HepG2 (cell line): Measurements from ENCODE around the gene PRKCE. TPM values are rescaled to one million over a fixed set of nuclear protein-coding genes. Genes with fewer than 3 reads are reported as not detected.

Experiments
- ATAC-seq: fragments of 200-7000 bp; cut with Tn5 transposase; 3 replicates; pipeline ENCODE4 v1.9.1; 2020; ENCODE audit warnings: mild to moderate bottlenecking, moderate library complexity
- BruUV-seq: library from RNA; stranded (reverse); fragments of 400-500 nt; replicated peaks from 2 replicates; lab custom pipeline; 2021; lab: Mats Ljungman, UMichigan
- CTCF ChIA-PET: fragments of 300-600 bp; formaldehyde crosslinking; extraction: SDS; loops from one replicate; lab custom pipeline; 2021; ENCODE audit warnings: low total read pairs, inconsistent platforms, low intra/inter-chr PET ratio; lab: Yijun Ruan, JAX
- POLR2A ChIA-PET: fragments of 350-600 bp; sonication (Branson Sonifier 250); formaldehyde crosslinking; loops from one replicate; lab custom pipeline; 2020; ENCODE audit warnings: antibody characterized with exemption, inconsistent platforms; lab: Yijun Ruan, JAX
- DNase-seq: peaks from one replicate; pipeline ENCODE4 v3.0.0-alpha.2; 2015; ENCODE audit warnings: low spot score
- FAIRE-seq: peaks from 3 replicates; lab custom pipeline; 2011; peaks lifted over from hg19 to GRCh38; lab: Jason Lieb, UNC
- H2AFZ ChIP-seq: one replicate; pipeline ENCODE4 v1.6.1; 2011; ENCODE audit warnings: low read length, inconsistent platforms
- H3K27ac ChIP-seq: fragments of 300-600 bp; 3 replicates; pipeline ENCODE4 v1.8.0; 2011; ENCODE audit warnings: mixed run types, mild to moderate bottlenecking, mixed read lengths, low read length, inconsistent platforms; ENCODE audit not compliant: insufficient read depth; ENCODE audit errors: extremely low read length
- H3K27me3 ChIP-seq, 2 experiments: fragments of 200-600 bp in 1 of 2; 2 replicates in 1 of 2; 3 replicates in 1 of 2; pipeline versions ENCODE4 v1.6.0 to v1.8.0; 2011; ENCODE audit warnings: low read length in 2 of 2, mild to moderate bottlenecking in 2 of 2, moderate library complexity in 2 of 2, inconsistent platforms in 1 of 2; ENCODE audit not compliant: insufficient read depth in 2 of 2, control insufficient read depth in 1 of 2
- H3K36me3 ChIP-seq, 2 experiments: fragments of 200-600 bp in 1 of 2; replicated peaks in 1 of 2; 2 replicates in 1 of 2; 3 replicates in 1 of 2; pipeline versions ENCODE4 v1.5.1 to v1.8.0; 2011; ENCODE audit warnings: low read length in 2 of 2, inconsistent platforms in 1 of 2; ENCODE audit not compliant: insufficient read depth in 2 of 2, control insufficient read depth in 1 of 2
- H3K4me1 ChIP-seq: 2 replicates; pipeline ENCODE4 v1.5.1; 2012; ENCODE audit warnings: low read length, inconsistent platforms; ENCODE audit not compliant: insufficient read depth
- H3K4me2 ChIP-seq: 2 replicates; pipeline ENCODE4 v1.6.0; 2011; ENCODE audit warnings: low read depth, low read length, inconsistent platforms
- H3K4me3 ChIP-seq, 3 experiments: fragments of 200-600 bp in 1 of 3; sonication (generic), shearing (Covaris generic) in 1 of 3; replicated peaks in 1 of 3; 2 replicates each; pipeline ENCODE4 v1.5.1; 2011 to 2016; ENCODE audit warnings: low read length in 3 of 3, inconsistent platforms in 2 of 3, low read depth in 2 of 3, mild to moderate bottlenecking in 2 of 3, control low read depth in 1 of 3, mixed read lengths in 1 of 3; ENCODE audit not compliant: insufficient read depth in 1 of 3
- H3K79me2 ChIP-seq: one replicate; pipeline ENCODE4 v1.6.1; 2011; ENCODE audit warnings: low read length, inconsistent platforms; ENCODE audit not compliant: insufficient read depth
- H3K9ac ChIP-seq: 2 replicates; pipeline ENCODE4 v1.6.0; 2011; ENCODE audit warnings: mild to moderate bottlenecking, low read depth, low read length, inconsistent platforms; ENCODE audit not compliant: insufficient read depth
- H3K9me3 ChIP-seq: 2 replicates; pipeline ENCODE4 v1.5.1; 2012; ENCODE audit warnings: mild to moderate bottlenecking, low read length
- H4K20me1 ChIP-seq: 2 replicates; pipeline ENCODE4 v1.6.0; 2011; ENCODE audit warnings: inconsistent platforms, mild to moderate bottlenecking, low read length, moderate library complexity; ENCODE audit not compliant: insufficient read depth
- CERS6 ChIP-seq: sonication (generic); formaldehyde crosslinking; IDR thresholded peaks from 2 replicates; pipeline ENCODE4 v1.5.0; 2020; ENCODE audit warnings: missing genetic modification reagents
- HNF1B ChIP-seq: sonication (generic); formaldehyde crosslinking; IDR thresholded peaks from 2 replicates; pipeline ENCODE4 v1.5.1; 2020; ENCODE audit warnings: mild to moderate bottlenecking, moderate library complexity, missing genetic modification reagents
- HOXA5 ChIP-seq: sonication (generic); formaldehyde crosslinking; IDR thresholded peaks from 2 replicates; pipeline ENCODE4 v1.4.0; 2020; ENCODE audit warnings: missing genetic modification reagents
- MXD4 ChIP-seq: IDR thresholded peaks from 2 replicates; pipeline ENCODE4 v1.6.1; 2016; ENCODE audit warnings: mild to moderate bottlenecking, missing biosample characterization, missing genetic modification reagents
- RARG ChIP-seq: sonication (generic); formaldehyde crosslinking; IDR thresholded peaks from 2 replicates; pipeline ENCODE4 v1.4.0; 2020; ENCODE audit warnings: low read depth, mild to moderate bottlenecking, missing genetic modification reagents
- TBX2 ChIP-seq: sonication (generic); formaldehyde crosslinking; IDR thresholded peaks from 2 replicates; pipeline ENCODE4 v1.5.0; 2020; ENCODE audit warnings: missing genetic modification reagents, mild to moderate bottlenecking, borderline replicate concordance
- TEAD2 ChIP-seq: sonication (generic); formaldehyde crosslinking; IDR thresholded peaks from 2 replicates; pipeline ENCODE4 v1.9.0; 2021; ENCODE audit warnings: missing genetic modification reagents
- ZBTB1 ChIP-seq: sonication (generic); formaldehyde crosslinking; IDR thresholded peaks from 2 replicates; pipeline ENCODE4 v1.4.0; 2020; ENCODE audit warnings: missing genetic modification reagents, borderline replicate concordance
- ZBTB38 ChIP-seq: sonication (generic); formaldehyde crosslinking; IDR thresholded peaks from 2 replicates; pipeline ENCODE4 v1.5.1; 2020; ENCODE audit warnings: mild to moderate bottlenecking, missing genetic modification reagents
- ZNF124 ChIP-seq: sonication (generic); formaldehyde crosslinking; IDR thresholded peaks from 2 replicates; pipeline ENCODE4 v1.4.0; 2020; ENCODE audit warnings: missing genetic modification reagents
- ZNF253 ChIP-seq: sonication (generic); formaldehyde crosslinking; IDR thresholded peaks from 2 replicates; pipeline ENCODE4 v1.8.0; 2022; ENCODE audit warnings: mild to moderate bottlenecking, missing genetic modification reagents, borderline replicate concordance
- ZNF512 ChIP-seq: sonication (generic); formaldehyde crosslinking; IDR thresholded peaks from 2 replicates; pipeline ENCODE4 v1.4.0; 2020; ENCODE audit warnings: mild to moderate bottlenecking, missing genetic modification reagents
- ZNF589 ChIP-seq: sonication (generic); formaldehyde crosslinking; conservative IDR thresholded peaks from 2 replicates; pipeline ENCODE4 v1.8.0; 2022; ENCODE audit warnings: mild to moderate bottlenecking, moderate library complexity, missing genetic modification reagents
- ZNF597 ChIP-seq: sonication (generic); formaldehyde crosslinking; IDR thresholded peaks from 2 replicates; pipeline ENCODE4 v1.5.0; 2020; ENCODE audit warnings: missing genetic modification reagents
- ZNF878 ChIP-seq: sonication (generic); formaldehyde crosslinking; IDR thresholded peaks from 2 replicates; pipeline ENCODE4 v1.8.1; 2023; ENCODE audit warnings: mild to moderate bottlenecking, missing genetic modification reagents, moderate library complexity
- ZSCAN9 ChIP-seq: IDR thresholded peaks from 2 replicates; pipeline ENCODE4 v1.6.1; 2016; ENCODE audit warnings: borderline replicate concordance
- WGBS: methylation state at CpG from one replicate; pipeline ENCODE4 v1.1.6; 2017; ENCODE audit warnings: low lambda C conversion rate; 5-methylcytosine and 5-hydroxymethylcytosine counted together
- in situ Hi-C: cut with HindIII; loops from 2 replicates; pipeline ENCODE4 v1.10.0; 2017; ENCODE audit warnings: low pct_unique_long_range_greater_than_20kb; ENCODE audit not compliant: extremely low pct_ligation_motif_present
- intact Hi-C: fragments of 100-400 bp; cut with micrococcal nuclease; formaldehyde crosslinking; loops from one replicate; pipeline ENCODE4 v1.10.0; 2022; ENCODE audit not compliant: unreplicated experiment
- polyA plus RNA-seq, 8 experiments: library from polyadenylated mRNA; depleted of rRNA in 3 of 8; stranded (reverse) in 7 of 8; unstranded in 1 of 8; fragments of >200 nt; fragmentation: Illumina TruSeq in 4 of 8; extraction: Trizol in 4 of 8; gene quantifications; 2 replicates each; pipeline versions ENCODE4 v1.2.1 to v1.2.3, GENCODE V29; 2011 to 2016; ENCODE audit warnings: low read depth in 4 of 8, missing spikeins in 1 of 8, mixed read lengths in 1 of 8; ENCODE audit not compliant: insufficient read depth in 1 of 8
- total RNA-seq, 5 experiments: library from RNA; depleted of rRNA; stranded (reverse); fragments of >200 nt; fragmentation: Illumina TruSeq; extraction: Trizol; gene quantifications; 2 replicates each; pipeline ENCODE4 v1.2.3, GENCODE V29; 2016; ENCODE audit warnings: low read depth in 1 of 5

The PRKCE gene
- total and polyA plus RNA-seq, 2 of the 13 experiments (the other 11 are each of a cell fraction or from before 2014, with no cell fraction given): 1.0 to 3.9 TPM

GRCh38 chr2:45936623-45936979 lies 285.1 kb downstream of the PRKCE start:
- DNase-seq (no peak), ATAC-seq (no peak), FAIRE-seq (no peak)
- H3K4me3 ChIP-seq: no peak overlapping the region
- no peaks in the 10 kb centered on the region for H4K20me1 ChIP-seq
- no peaks in the 10 kb centered on the region for H3K36me3 ChIP-seq
- CTCF ChIA-PET: interaction anchor here (0.8 to 2.4 kb wide), 4 partner anchors 57 to 293 kb away, joined by 3 to 31 read pairs (median 6); no protein-coding TSS in a partner anchor
- BruUV-seq: no TSS peak
- H3K27me3 ChIP-seq: no peaks in the 10 kb centered on the region
- intact Hi-C loops: loop anchor here (1.0 kb wide), 4 partner anchors 158 to 351 kb away; no protein-coding TSS in a partner anchor
- H3K9me3 ChIP-seq: no peaks in the 10 kb centered on the region
- WGBS: 31% methylated on average over 5 of the region's 5 CpGs
- in situ Hi-C loops: loop anchor here (5.0 kb wide), 2 partner anchors 159 to 289 kb away; no protein-coding TSS in a partner anchor
- no peak overlapping the region for H3K9ac ChIP-seq
- no peak overlapping the region for H3K4me2 ChIP-seq
- no peaks in the 10 kb centered on the region for H3K79me2 ChIP-seq
- H2AFZ ChIP-seq: no peak overlapping the region
- no peak overlapping the region for H3K27ac ChIP-seq
- POLR2A ChIA-PET: no interaction called here
- peaks cover 14% of the 10 kb centered on the region for H3K4me1 ChIP-seq
- TF ChIP-seq ZSCAN9: no peak
- peak; percentile 15; the same call in 1 of the 2 replicates for TF ChIP-seq HOXA5 (CRISPR knock-in tag)
- no peak for TF ChIP-seq ZNF597 (CRISPR knock-in tag)
- TF ChIP-seq ZNF589 (CRISPR knock-in tag): no peak
- peak; percentile 13; the same call in 1 of the 2 replicates for TF ChIP-seq TBX2 (CRISPR knock-in tag)
- no peak for TF ChIP-seq ZNF253 (CRISPR knock-in tag)
- no peak for TF ChIP-seq ZNF512 (CRISPR knock-in tag)
- no peak for TF ChIP-seq ZNF124
- TF ChIP-seq HNF1B: 0 out of 2 replicates have a peak, but pooled peaks have one; percentile 1
- no peak for TF ChIP-seq MXD4
- no peak for TF ChIP-seq ZBTB1 (CRISPR knock-in tag)
- TF ChIP-seq TEAD2 (CRISPR knock-in tag): no peak
- no peak for TF ChIP-seq RARG (CRISPR knock-in tag)
- TF ChIP-seq ZNF878 (CRISPR knock-in tag): 0 out of 2 replicates have a peak, but pooled peaks have one; percentile 32
- no peak for TF ChIP-seq CERS6 (CRISPR knock-in tag)
- TF ChIP-seq ZBTB38: no peak
